Measurements from ENCODE around the gene RBMS1.

RBMS1 gene

GRCh38 chr2:160469164-160469563 is 24.4 kb downstream of the RBMS1 start:
- H3K79me2 ChIP-seq (ENCODE audit: insufficient read depth, low read depth) = no peaks in the 10 kb centered on the region
- no peak overlapping the region for H3K4me3 ChIP-seq (IDR thresholded peaks at IDR 0.05; ENCODE audit: insufficient read depth, low read depth, low read length)
- no peaks in the 10 kb centered on the region for H3K4me1 ChIP-seq (ENCODE audit: low read depth, poor library complexity, severe bottlenecking)
- no peaks in the 10 kb centered on the region for H3K36me3 ChIP-seq (ENCODE audit: insufficient read depth)
- H3K4me2 ChIP-seq = no peak overlapping the region
- H2AFZ ChIP-seq (ENCODE audit: low read depth) = no peak overlapping the region
- H4K20me1 ChIP-seq (ENCODE audit: insufficient read depth) = no peaks in the 10 kb centered on the region
- H3K27me3 ChIP-seq (ENCODE audit: insufficient read depth, low read depth) = no peaks in the 10 kb centered on the region
- no peak for TF ChIP-seq CTCF (conservative IDR thresholded peaks at IDR 0.05; ENCODE audit: low read depth, low read length)
- no peak overlapping the region for H3K9ac ChIP-seq
- H3K27ac ChIP-seq = no peak overlapping the region

GRCh38 chr2:160467086-160467485 is 26.5 kb downstream of the RBMS1 start:
- Histone ChIP-seq H3K4me3 (IDR thresholded peaks at IDR 0.05; ENCODE audit: insufficient read depth, low read depth, low read length) (no peak overlapping the region), H3K9ac (no peak overlapping the region), H3K4me1 (ENCODE audit: low read depth, poor library complexity, severe bottlenecking) (no peaks in the 10 kb centered on the region), H3K27me3 (ENCODE audit: insufficient read depth, low read depth) (no peaks in the 10 kb centered on the region), H2AFZ (ENCODE audit: low read depth) (no peak overlapping the region), H3K79me2 (ENCODE audit: insufficient read depth, low read depth) (no peaks in the 10 kb centered on the region), H3K4me2 (no peak overlapping the region), H3K36me3 (ENCODE audit: insufficient read depth) (no peaks in the 10 kb centered on the region), H3K27ac (no peak overlapping the region), H4K20me1 (ENCODE audit: insufficient read depth) (no peaks in the 10 kb centered on the region)
- no peak for TF ChIP-seq CTCF (conservative IDR thresholded peaks at IDR 0.05; ENCODE audit: low read depth, low read length)

- no peaks in the 10 kb centered on the region for H4K20me1 ChIP-seq (ENCODE audit: insufficient read depth)
- H3K27me3 ChIP-seq (ENCODE audit: insufficient read depth, low read depth) = no peaks in the 10 kb centered on the region
- H3K36me3 ChIP-seq (ENCODE audit: insufficient read depth) = no peaks in the 10 kb centered on the region
- no peak overlapping the region for H2AFZ ChIP-seq (ENCODE audit: low read depth)
- no peak overlapping the region for H3K4me2 ChIP-seq
- no peak for TF ChIP-seq CTCF (conservative IDR thresholded peaks at IDR 0.05; ENCODE audit: low read depth, low read length)
- H3K4me1 ChIP-seq (ENCODE audit: low read depth, poor library complexity, severe bottlenecking) = no peaks in the 10 kb centered on the region
- no peaks in the 10 kb centered on the region for H3K79me2 ChIP-seq (ENCODE audit: insufficient read depth, low read depth)
- H3K9ac ChIP-seq = no peak overlapping the region
- no peak overlapping the region for H3K27ac ChIP-seq
- H3K4me3 ChIP-seq (IDR thresholded peaks at IDR 0.05; ENCODE audit: insufficient read depth, low read depth, low read length) = no peak overlapping the region
Measured at GRCh38 chr2:160465406-160465805, 28.2 kb downstream of the RBMS1 start.

GRCh38 chr2:160465002-160465401 is 28.6 kb downstream of the RBMS1 start:
- Histone ChIP-seq H3K27ac (no peak overlapping the region), H4K20me1 (ENCODE audit: insufficient read depth) (no peaks in the 10 kb centered on the region), H3K4me3 (IDR thresholded peaks at IDR 0.05; ENCODE audit: insufficient read depth, low read depth, low read length) (no peak overlapping the region), H3K27me3 (ENCODE audit: insufficient read depth, low read depth) (no peaks in the 10 kb centered on the region), H2AFZ (ENCODE audit: low read depth) (no peak overlapping the region), H3K79me2 (ENCODE audit: insufficient read depth, low read depth) (no peaks in the 10 kb centered on the region), H3K4me2 (no peak overlapping the region), H3K36me3 (ENCODE audit: insufficient read depth) (no peaks in the 10 kb centered on the region), H3K9ac (no peak overlapping the region), H3K4me1 (ENCODE audit: low read depth, poor library complexity, severe bottlenecking) (no peaks in the 10 kb centered on the region)
- no peak for TF ChIP-seq CTCF (conservative IDR thresholded peaks at IDR 0.05; ENCODE audit: low read depth, low read length)

GRCh38 chr2:160464017-160464416 is 29.6 kb downstream of the RBMS1 start:
- Histone ChIP-seq H3K27ac (no peak overlapping the region), H3K79me2 (ENCODE audit: insufficient read depth, low read depth) (no peaks in the 10 kb centered on the region)
- TF ChIP-seq CTCF (conservative IDR thresholded peaks at IDR 0.05; ENCODE audit: low read depth, low read length) = no peak

More at GRCh38 chr2:160464017-160464416, 29.6 kb downstream of the RBMS1 start:
- no peak overlapping the region for H3K4me2 ChIP-seq
- no peaks in the 10 kb centered on the region for H3K4me1 ChIP-seq (ENCODE audit: low read depth, poor library complexity, severe bottlenecking)
- H4K20me1 ChIP-seq (ENCODE audit: insufficient read depth) = no peaks in the 10 kb centered on the region
- no peak overlapping the region for H2AFZ ChIP-seq (ENCODE audit: low read depth)
- H3K4me3 ChIP-seq (IDR thresholded peaks at IDR 0.05; ENCODE audit: insufficient read depth, low read depth, low read length) = no peak overlapping the region
- H3K9ac ChIP-seq = no peak overlapping the region
- H3K36me3 ChIP-seq (ENCODE audit: insufficient read depth) = no peaks in the 10 kb centered on the region
- H3K27me3 ChIP-seq (ENCODE audit: insufficient read depth, low read depth) = no peaks in the 10 kb centered on the region
